PC-3 (cell line): ENCODE results near the gene PRODH.

Source experiments
- CTCF ChIP-seq: fragments of 300-600 bp; sonication (generic); conservative IDR thresholded peaks from 2 replicates; pipeline ENCODE4 v1.5.1; 2017; ENCODE audit warnings: antibody characterized with exemption, low read depth, mild to moderate bottlenecking, low read length
- EZH2phosphoT487 ChIP-seq: fragments of 300-600 bp; sonication (generic); IDR thresholded peaks from 2 replicates; pipeline ENCODE4 v1.6.1; 2018; ENCODE audit warnings: mild to moderate bottlenecking, antibody characterized with exemption, low read length, borderline replicate concordance

- TF ChIP-seq CTCF (no peak), EZH2phosphoT487 (no peak)
Measured at GRCh38 chr22:18974477-18975180, 38.5 kb upstream of the PRODH start.
